Fibroblast of skin of back (primary cell): Measurements from ENCODE around the gene BUB1B. TPM values are rescaled to one million over a fixed set of nuclear protein-coding genes. Genes with fewer than 3 reads are reported as not detected.
A peak's percentile ranks its signal among the peaks of the same experiment; 100 is the strongest.
"Not testable (repeated sequence)": the region's sequence is repeated elsewhere in the genome, so short reads cannot be mapped to it uniquely, and the experiment has no call there.

Experiments used
- DNase-seq: peaks from one replicate; pipeline ENCODE4 v3.0.0-alpha.2; 2013
- polyA plus RNA-seq, 2 experiments: library from polyadenylated mRNA; unstranded; fragments of 120-200 nt; gene quantifications; one replicate each; pipeline ENCODE4 v1.2.1, GENCODE V29; 2013; ENCODE audit not compliant: insufficient read length in 2 of 2

Gene BUB1B
- 56.6 TPM for polyA plus RNA-seq (2013, experiment 1 of 2; ENCODE audit: insufficient read length)
- polyA plus RNA-seq (2013, experiment 2 of 2; ENCODE audit: insufficient read length), result 6.7 TPM

GRCh38 chr15:40160689-40161688 lies at the start of gene BUB1B:
TSS of gene BUB1B (plus strand) at chr15:40161069. CDS start at chr15:40161221, 152 bp downstream.
- DNase-seq, result peak; percentile 93

- no peak for DNase-seq
These were observed 49.0 kb upstream of the BUB1B start for GRCh38 chr15:40111888-40112287.

- DNase-seq, result no peak
These were observed 48.1 kb upstream of the BUB1B start for GRCh38 chr15:40112789-40113188.

- DNase-seq, result no peak
These were observed 46.7 kb upstream of the BUB1B start for GRCh38 chr15:40114218-40114617.

GRCh38 chr15:40115106-40115505 lies 45.8 kb upstream of the BUB1B start:
- not testable (repeated sequence) for DNase-seq

GRCh38 chr15:40115670-40116093 lies 45.2 kb upstream of the BUB1B start:
- DNase-seq, result no peak

GRCh38 chr15:40118473-40118872 lies 42.4 kb upstream of the BUB1B start:
- no peak for DNase-seq

- no peak for DNase-seq
These were observed 38.8 kb upstream of the BUB1B start for GRCh38 chr15:40121911-40122638.

GRCh38 chr15:40122989-40123388 lies 37.9 kb upstream of the BUB1B start:
- DNase-seq, result not testable (repeated sequence)

- DNase-seq, result not testable (repeated sequence)
These were observed 37.0 kb upstream of the BUB1B start for GRCh38 chr15:40123863-40124262.

GRCh38 chr15:40124333-40124732 lies 36.5 kb upstream of the BUB1B start:
- not testable (repeated sequence) for DNase-seq

GRCh38 chr15:40124807-40125285 lies 36.0 kb upstream of the BUB1B start:
- not testable (repeated sequence) for DNase-seq

- no peak for DNase-seq
These were observed 34.9 kb upstream of the BUB1B start for GRCh38 chr15:40125950-40126349.

- no peak for DNase-seq
These were observed 31.9 kb upstream of the BUB1B start for GRCh38 chr15:40128766-40129660.

GRCh38 chr15:40130118-40130517 lies 30.8 kb upstream of the BUB1B start:
- DNase-seq, result no peak

GRCh38 chr15:40130799-40131502 lies 29.9 kb upstream of the BUB1B start:
- no peak for DNase-seq

GRCh38 chr15:40133544-40133943 lies 27.3 kb upstream of the BUB1B start:
- DNase-seq, result no peak

GRCh38 chr15:40134885-40135284 lies 26.0 kb upstream of the BUB1B start:
- DNase-seq, result no peak

GRCh38 chr15:40135846-40136450 lies 24.9 kb upstream of the BUB1B start:
- not testable (repeated sequence) for DNase-seq

GRCh38 chr15:40136470-40137302 lies 24.2 kb upstream of the BUB1B start:
- no peak for DNase-seq
